ENCODE results near the gene PTPRG. TPM values are rescaled to one million over a fixed set of nuclear protein-coding genes. Genes with fewer than 3 reads are reported as not detected.

The PTPRG gene
- total RNA-seq, 1 donor, result 148 TPM

DNA sequence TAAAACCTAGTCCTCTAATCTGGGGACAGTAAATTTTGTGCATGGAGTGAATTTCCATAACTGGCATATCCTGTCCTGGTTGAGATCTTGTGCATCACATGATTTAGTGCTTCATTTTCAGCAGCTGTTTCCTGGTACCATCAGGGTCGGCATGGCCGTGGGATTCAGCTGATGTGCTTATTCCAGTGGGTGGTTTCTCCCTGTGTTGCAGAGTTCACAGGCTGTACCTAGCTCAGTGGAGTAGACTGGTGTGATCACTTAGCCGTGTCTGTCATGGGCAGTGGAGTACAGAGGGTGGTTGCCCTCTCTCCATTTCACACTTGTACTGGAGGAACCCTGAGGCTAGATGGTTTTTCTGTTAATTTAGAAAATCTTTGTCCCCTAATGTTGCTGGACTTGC is 228.5 kb downstream of the PTPRG start:
- H3K36me3 ChIP-seq (ENCODE audit: insufficient read depth, low read length), result no peaks in the 10 kb centered on the region
- no peak overlapping the region for H3K4me3 ChIP-seq (ENCODE audit: insufficient read depth, low read length)
- TF ChIP-seq, protein P1, sequence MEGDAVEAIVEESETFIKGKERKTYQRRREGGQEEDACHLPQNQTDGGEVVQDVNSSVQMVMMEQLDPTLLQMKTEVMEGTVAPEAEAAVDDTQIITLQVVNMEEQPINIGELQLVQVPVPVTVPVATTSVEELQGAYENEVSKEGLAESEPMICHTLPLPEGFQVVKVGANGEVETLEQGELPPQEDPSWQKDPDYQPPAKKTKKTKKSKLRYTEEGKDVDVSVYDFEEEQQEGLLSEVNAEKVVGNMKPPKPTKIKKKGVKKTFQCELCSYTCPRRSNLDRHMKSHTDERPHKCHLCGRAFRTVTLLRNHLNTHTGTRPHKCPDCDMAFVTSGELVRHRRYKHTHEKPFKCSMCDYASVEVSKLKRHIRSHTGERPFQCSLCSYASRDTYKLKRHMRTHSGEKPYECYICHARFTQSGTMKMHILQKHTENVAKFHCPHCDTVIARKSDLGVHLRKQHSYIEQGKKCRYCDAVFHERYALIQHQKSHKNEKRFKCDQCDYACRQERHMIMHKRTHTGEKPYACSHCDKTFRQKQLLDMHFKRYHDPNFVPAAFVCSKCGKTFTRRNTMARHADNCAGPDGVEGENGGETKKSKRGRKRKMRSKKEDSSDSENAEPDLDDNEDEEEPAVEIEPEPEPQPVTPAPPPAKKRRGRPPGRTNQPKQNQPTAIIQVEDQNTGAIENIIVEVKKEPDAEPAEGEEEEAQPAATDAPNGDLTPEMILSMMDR (IDR thresholded peaks at IDR 0.05; ENCODE audit: extremely low read depth, low read depth, low read length), result no peak
- H3K9me3 ChIP-seq (ENCODE audit: low read depth, low read length), result no peaks in the 10 kb centered on the region
- no peak overlapping the region for H2AFZ ChIP-seq (ENCODE audit: low read length)
- H3K79me2 ChIP-seq (ENCODE audit: insufficient read depth, low read length), result peaks cover 17% of the 10 kb centered on the region
- H3K4me1 ChIP-seq (ENCODE audit: insufficient read depth, low read length), result no peaks in the 10 kb centered on the region
- no peaks in the 10 kb centered on the region for H3K27me3 ChIP-seq (ENCODE audit: insufficient read depth, low read length)
- H4K20me1 ChIP-seq (ENCODE audit: insufficient read depth, low read length), result peaks cover 13% of the 10 kb centered on the region
- no peak overlapping the region for H3K27ac ChIP-seq (ENCODE audit: low read depth, low read length)
- H3K4me2 ChIP-seq (ENCODE audit: insufficient read depth, low read length), result no peak overlapping the region
- DNase-seq (ENCODE audit: insufficient read length, low spot score, missing footprints), result no peak

DNA sequence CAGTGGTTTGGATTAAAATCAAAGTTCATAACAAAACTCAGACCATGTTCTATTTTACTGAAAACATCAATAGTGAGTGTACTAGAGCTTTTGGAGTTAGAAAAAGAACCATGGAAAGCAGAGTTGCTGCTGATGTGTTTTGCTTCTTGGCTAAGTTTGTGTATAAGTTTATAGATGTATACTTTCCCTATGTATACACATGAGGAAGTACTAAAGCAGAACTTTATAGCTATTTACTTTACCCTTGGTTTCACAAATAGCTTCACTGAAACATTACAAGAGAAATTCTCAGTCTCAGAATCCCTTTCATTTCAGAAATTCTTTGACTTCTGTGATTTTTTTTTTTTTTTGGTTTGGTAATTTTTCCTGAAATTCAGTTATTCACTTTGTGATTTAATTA is 229.0 kb downstream of the PTPRG start:
- Histone ChIP-seq H3K4me3 (ENCODE audit: insufficient read depth, low read length) (no peak overlapping the region), H3K79me2 (ENCODE audit: insufficient read depth, low read length) (peaks cover 17% of the 10 kb centered on the region), H2AFZ (ENCODE audit: low read length) (no peak overlapping the region), H3K9me3 (ENCODE audit: low read depth, low read length) (no peaks in the 10 kb centered on the region), H3K27ac (ENCODE audit: low read depth, low read length) (no peak overlapping the region), H3K4me2 (ENCODE audit: insufficient read depth, low read length) (no peak overlapping the region), H4K20me1 (ENCODE audit: insufficient read depth, low read length) (peaks cover 16% of the 10 kb centered on the region), H3K36me3 (ENCODE audit: insufficient read depth, low read length) (no peaks in the 10 kb centered on the region), H3K27me3 (ENCODE audit: insufficient read depth, low read length) (no peaks in the 10 kb centered on the region), H3K4me1 (ENCODE audit: insufficient read depth, low read length) (no peaks in the 10 kb centered on the region)
- no peak for DNase-seq (ENCODE audit: insufficient read length, low spot score, missing footprints)
- TF ChIP-seq, protein P1 (IDR thresholded peaks at IDR 0.05; ENCODE audit: extremely low read depth, low read depth, low read length), result no peak

DNA sequence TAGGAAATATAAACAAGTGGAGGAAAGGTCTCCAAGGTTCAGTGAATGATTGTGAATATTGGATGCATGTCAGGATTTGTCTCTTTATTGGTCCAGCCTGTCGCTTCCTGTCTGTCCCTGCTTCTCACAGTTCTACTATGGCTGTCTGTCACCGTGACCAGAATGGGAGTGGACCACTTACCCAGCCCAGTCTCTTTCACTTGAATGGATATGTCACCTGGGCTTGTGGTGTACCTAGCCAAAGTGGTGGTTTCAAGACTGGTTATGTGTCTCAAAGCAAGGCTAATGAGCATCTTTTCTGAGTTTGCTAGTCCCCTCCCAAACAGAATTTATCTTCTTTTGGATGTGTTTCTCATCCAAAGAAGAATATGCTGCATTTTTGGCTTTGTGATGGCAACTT is 231.7 kb downstream of the PTPRG start:
- Histone ChIP-seq H3K27me3 (ENCODE audit: insufficient read depth, low read length) (no peaks in the 10 kb centered on the region), H3K4me2 (ENCODE audit: insufficient read depth, low read length) (no peak overlapping the region), H2AFZ (ENCODE audit: low read length) (no peak overlapping the region), H3K79me2 (ENCODE audit: insufficient read depth, low read length) (peaks cover 18% of the 10 kb centered on the region), H3K36me3 (ENCODE audit: insufficient read depth, low read length) (no peaks in the 10 kb centered on the region), H4K20me1 (ENCODE audit: insufficient read depth, low read length) (peaks cover 16% of the 10 kb centered on the region), H3K9me3 (ENCODE audit: low read depth, low read length) (no peaks in the 10 kb centered on the region), H3K4me3 (ENCODE audit: insufficient read depth, low read length) (no peak overlapping the region), H3K4me1 (ENCODE audit: insufficient read depth, low read length) (no peaks in the 10 kb centered on the region), H3K27ac (ENCODE audit: low read depth, low read length) (no peak overlapping the region)
- TF ChIP-seq, protein P1 (IDR thresholded peaks at IDR 0.05; ENCODE audit: extremely low read depth, low read depth, low read length), result no peak
- no peak for DNase-seq (ENCODE audit: insufficient read length, low spot score, missing footprints)

DNA sequence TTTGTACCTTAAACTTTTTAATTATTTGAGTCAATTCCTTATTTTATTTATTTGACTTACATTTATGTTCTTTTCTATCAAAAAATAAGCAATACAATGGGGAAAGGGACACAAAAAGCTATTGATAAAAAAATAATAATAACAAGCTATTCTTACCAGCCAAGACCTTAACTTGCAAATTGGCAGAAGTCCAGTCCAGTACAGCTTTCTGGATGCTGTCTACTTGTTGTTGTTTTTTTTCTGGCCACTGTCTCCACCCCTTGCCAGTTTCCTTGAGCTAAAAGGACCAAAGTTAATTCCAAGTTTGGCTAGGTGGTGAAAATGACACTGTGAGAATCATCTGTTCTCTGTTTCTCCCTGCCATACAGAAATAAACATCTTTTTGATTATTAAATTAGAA is 232.2 kb downstream of the PTPRG start:
- Histone ChIP-seq H2AFZ (ENCODE audit: low read length) (no peak overlapping the region), H4K20me1 (ENCODE audit: insufficient read depth, low read length) (peaks cover 16% of the 10 kb centered on the region), H3K4me2 (ENCODE audit: insufficient read depth, low read length) (no peak overlapping the region), H3K79me2 (ENCODE audit: insufficient read depth, low read length) (peaks cover 20% of the 10 kb centered on the region), H3K4me3 (ENCODE audit: insufficient read depth, low read length) (no peak overlapping the region), H3K36me3 (ENCODE audit: insufficient read depth, low read length) (no peaks in the 10 kb centered on the region), H3K27ac (ENCODE audit: low read depth, low read length) (no peak overlapping the region), H3K9me3 (ENCODE audit: low read depth, low read length) (no peaks in the 10 kb centered on the region), H3K4me1 (ENCODE audit: insufficient read depth, low read length) (no peaks in the 10 kb centered on the region), H3K27me3 (ENCODE audit: insufficient read depth, low read length) (no peaks in the 10 kb centered on the region)
- TF ChIP-seq, protein P1 (IDR thresholded peaks at IDR 0.05; ENCODE audit: extremely low read depth, low read depth, low read length), result no peak
- DNase-seq (ENCODE audit: insufficient read length, low spot score, missing footprints), result no peak

Data from osteoblast (primary cell).